Caco-2 (cell line): Measurements from ENCODE around the gene ZNF497. TPM values are rescaled to one million over a fixed set of nuclear protein-coding genes. Genes with fewer than 3 reads are reported as not detected.

Experiments
- Bru-seq: library from RNA; stranded (reverse); fragments of 400-500 nt; gene quantifications from one replicate; lab custom pipeline; 2021; lab: Mats Ljungman, UMichigan
- BruChase-seq, 2 experiments: library from RNA; stranded (reverse); fragments of 400-500 nt; gene quantifications; one replicate each; lab custom pipeline; 2021; lab: Mats Ljungman, UMichigan
- BruUV-seq: library from RNA; stranded (reverse); fragments of 400-500 nt; replicated peaks from 2 replicates; lab custom pipeline; 2021; lab: Mats Ljungman, UMichigan
- CTCF ChIA-PET: fragments of 300-600 bp; sonication (Branson Sonifier 250); formaldehyde crosslinking; loops from one replicate; lab custom pipeline; 2022; ENCODE audit warnings: antibody characterized with exemption; lab: Charles Lee
- POLR2A ChIA-PET: fragments of 300-600 bp; sonication (Branson Sonifier 250); formaldehyde crosslinking; loops from one replicate; lab custom pipeline; 2022; ENCODE audit warnings: antibody characterized with exemption; lab: Charles Lee
- DNase-seq, 2 experiments: peaks; one replicate each; pipeline versions ENCODE4 v3.0.0 to v3.0.0-alpha.2; 2020 to 2022
- H3K27me3 ChIP-seq: replicated peaks from 2 replicates; pipeline ENCODE4 v1.6.0; 2011; ENCODE audit warnings: low read length; ENCODE audit not compliant: control insufficient read depth, insufficient read depth
- H3K36me3 ChIP-seq: 2 replicates; pipeline ENCODE4 v1.5.1; 2011; ENCODE audit warnings: low read length; ENCODE audit not compliant: control insufficient read depth, insufficient read depth
- H3K4me1 ChIP-seq: fragments of 250-450 bp; sonication (Bioruptor Pico); 2 replicates; pipeline ENCODE4 v1.5.1; 2020; ENCODE audit warnings: mild to moderate bottlenecking
- H3K4me3 ChIP-seq: 2 replicates; pipeline ENCODE4 v1.5.1; 2011; ENCODE audit warnings: low read depth, mild to moderate bottlenecking, control low read depth, low read length
- H3K9me3 ChIP-seq: fragments of 250-450 bp; sonication (Bioruptor Pico); 2 replicates; pipeline ENCODE4 v1.5.1; 2020; ENCODE audit warnings: mild to moderate bottlenecking, moderate library complexity
- H3K27ac Mint-ChIP-seq: one replicate; pipeline ENCODE4 v1.8.0; 2022; ENCODE audit warnings: mixed read lengths; ENCODE audit not compliant: unreplicated experiment
- H3K27me3 Mint-ChIP-seq: one replicate; pipeline ENCODE4 v1.8.0; 2022; ENCODE audit warnings: mixed read lengths; ENCODE audit not compliant: insufficient read depth, unreplicated experiment
- H3K36me3 Mint-ChIP-seq: one replicate; pipeline ENCODE4 v1.8.0; 2022; ENCODE audit warnings: mild to moderate bottlenecking, mixed read lengths; ENCODE audit not compliant: insufficient read depth, unreplicated experiment
- H3K4me1 Mint-ChIP-seq: one replicate; pipeline ENCODE4 v1.8.0; 2022; ENCODE audit warnings: low read depth, mixed read lengths; ENCODE audit not compliant: unreplicated experiment
- H3K4me3 Mint-ChIP-seq: one replicate; pipeline ENCODE4 v1.8.0; 2022; ENCODE audit warnings: mild to moderate bottlenecking, moderate library complexity, mixed read lengths; ENCODE audit not compliant: unreplicated experiment
- H3K9me3 Mint-ChIP-seq: one replicate; pipeline ENCODE4 v1.8.0; 2022; ENCODE audit warnings: mixed read lengths; ENCODE audit not compliant: unreplicated experiment
- CTCF ChIP-seq, 2 experiments: fragments of 200-600 bp in 1 of 2; IDR thresholded peaks; 1 replicate in 1 of 2; 2 replicates in 1 of 2; pipeline versions ENCODE4 v1.5.1 to v1.8.0; 2011 to 2022; ENCODE audit warnings: antibody characterized with exemption in 1 of 2, control low read depth in 1 of 2, inconsistent platforms in 1 of 2, low read depth in 1 of 2, low read length in 1 of 2, mild to moderate bottlenecking in 1 of 2, moderate library complexity in 1 of 2; ENCODE audit not compliant: insufficient read depth in 1 of 2, severe bottlenecking in 1 of 2, unreplicated experiment in 1 of 2
- intact Hi-C: fragments of 100-400 bp; cut with micrococcal nuclease; formaldehyde crosslinking; loops from one replicate; pipeline ENCODE4 v1.10.0; 2022; ENCODE audit not compliant: unreplicated experiment
- long read RNA-seq: library from polyadenylated mRNA; stranded (forward); transcript quantifications from one replicate; pipeline ENCODE4 v2.0.0, GENCODE V29; 2022
- total RNA-seq: library from RNA; stranded (reverse); gene quantifications from 2 replicates; pipeline ENCODE4 v1.2.3, GENCODE V29; 2022

Gene ZNF497
- total RNA-seq (1.6 and 1.7 TPM in 2 replicates), Bru-seq, nascent RNA (percentile 41 among the genes with signal in this experiment), BruChase-seq, experiment 1, labeled RNA remaining after a 2-hour chase (percentile 35 among the genes with signal in this experiment), BruChase-seq, experiment 2, labeled RNA remaining after a 6-hour chase (percentile 42 among the genes with signal in this experiment)
- long read RNA-seq, partial matches to known transcripts: 0 of 3 reads
- long read RNA-seq, other reads (novel, unspliced or antisense): 2 of 3 reads

GRCh38 chr19:58362272-58362994 lies at the start of gene ZNF497:
ZNF497 (minus strand) TSS chr19:58362751; CDS start chr19:58357635, 5,116 bp downstream.
- H3K4me3 ChIP-seq: peak within 1 kb of the TSS; percentile 78
- intact Hi-C loops: loop anchor here (1.0 to 2.0 kb wide), 3 partner anchors 19 to 38 kb away; partner anchors contain the start of gene ZNF837
- ChIA-PET CTCF (interaction anchor here (0.7 to 1.7 kb wide), 8 partner anchors 11 to 197 kb away, joined by 3 to 9 read pairs (median 4); partner anchors contain the start of genes ZBTB45, ZNF584 and ZSCAN22), POLR2A (interaction anchor here (0.5 to 1.8 kb wide), 20 partner anchors 11 to 1122 kb away, joined by 3 to 8 read pairs (median 4); partner anchors contain the start of genes ERVK3-1, RNF225, TRIM28 and ZNF274)
- H3K4me3 Mint-ChIP-seq: peak within 1 kb of the TSS; percentile 95
- H3K4me1 ChIP-seq: peaks cover 5% of the 10 kb centered on the region; the same call in 1 of the 2 replicates
- H3K27me3 ChIP-seq: no peaks in the 10 kb centered on the region
- no peaks in the 10 kb centered on the region for H3K9me3 Mint-ChIP-seq
- H3K9me3 ChIP-seq: no peaks in the 10 kb centered on the region
- BruUV-seq: TSS peak; percentile 41
- no peaks in the 10 kb centered on the region for H3K4me1 Mint-ChIP-seq
- peak within 1 kb of the TSS; percentile 98 for H3K27ac Mint-ChIP-seq
- H3K36me3 ChIP-seq: no peaks in the 10 kb centered on the region
- H3K27me3 Mint-ChIP-seq: no peaks in the 10 kb centered on the region
- DNase-seq: peak; percentile 96 to 97
- H3K36me3 Mint-ChIP-seq: peaks cover 14% of the 10 kb centered on the region
- TF ChIP-seq CTCF (IDR thresholded peaks at IDR 0.05; ENCODE audit: insufficient read depth in 1 of 2, low read depth in 1 of 2, low read length in 1 of 2, severe bottlenecking in 1 of 2, unreplicated experiment in 1 of 2): no peak

GRCh38 chr19:58409010-58409790 lies 46.6 kb upstream of the ZNF497 start:
- DNase-seq: peak in 1 of 2 experiments; percentile 37
- peak overlapping the region; percentile 73 for H3K4me3 ChIP-seq
- H3K4me1 Mint-ChIP-seq: peaks cover 22% of the 10 kb centered on the region
- no peaks in the 10 kb centered on the region for H3K9me3 Mint-ChIP-seq
- H3K9me3 ChIP-seq: no peaks in the 10 kb centered on the region
- no peaks in the 10 kb centered on the region for H3K27me3 ChIP-seq
- no peaks in the 10 kb centered on the region; the same call in 1 of the 2 replicates for H3K36me3 ChIP-seq
- CTCF ChIA-PET: interaction anchor here (0.6 to 1.0 kb wide), 4 partner anchors 47 to 166 kb away, joined by 4 read pairs; partner anchors contain the start of genes ZBTB45, ZNF497 and ZSCAN22
- POLR2A ChIA-PET: interaction anchor here (0.5 to 1.0 kb wide), 11 partner anchors 9 to 135 kb away, joined by 3 to 14 read pairs (median 3); partner anchors contain the start of genes RNF225, TRIM28, ZBTB45 and ZNF324B
- H3K4me3 Mint-ChIP-seq: peak overlapping the region; percentile 95
- intact Hi-C loops: no loop called here
- peaks cover 17% of the 10 kb centered on the region for H3K36me3 Mint-ChIP-seq
- H3K4me1 ChIP-seq: peaks cover 16% of the 10 kb centered on the region
- no peak for TF ChIP-seq CTCF (IDR thresholded peaks at IDR 0.05; ENCODE audit: insufficient read depth in 1 of 2, low read depth in 1 of 2, low read length in 1 of 2, severe bottlenecking in 1 of 2, unreplicated experiment in 1 of 2)
- no TSS peak for BruUV-seq
- H3K27me3 Mint-ChIP-seq: no peaks in the 10 kb centered on the region
- H3K27ac Mint-ChIP-seq: peak overlapping the region; percentile 87
